ENCODE results near the gene LYPD5.
"Not testable (repeated sequence)": the region's sequence is repeated elsewhere in the genome, so short reads cannot be mapped to it uniquely, and the experiment has no call there.

The LYPD5 gene

GRCh38 chr19:43802216-43802951, at the start of gene LYPD5:
Gene LYPD5, minus strand, starts transcription at chr19:43802447. Its CDS starts 67 bp downstream, at chr19:43802380.
- DNase-seq = peak; percentile 38

- no peak for DNase-seq
Observed at GRCh38 chr19:43848821-43849220, 46.6 kb upstream of the LYPD5 start.

- no peak for DNase-seq
Observed at GRCh38 chr19:43847884-43848283, 45.6 kb upstream of the LYPD5 start.

- no peak for DNase-seq
Observed at GRCh38 chr19:43847246-43847645, 45.0 kb upstream of the LYPD5 start.

- no peak for DNase-seq
Observed at GRCh38 chr19:43842007-43842406, 39.8 kb upstream of the LYPD5 start.

GRCh38 chr19:43839139-43839538, 36.9 kb upstream of the LYPD5 start:
- no peak for DNase-seq

- peak; percentile 97 for DNase-seq
Observed at GRCh38 chr19:43826787-43827754, 24.8 kb upstream of the LYPD5 start, which contains the start of gene ZNF283. Gene ZNF283, plus strand, starts transcription at chr19:43827321. Its CDS starts 6,184 bp downstream, at chr19:43833505.

- not testable (repeated sequence) for DNase-seq
Observed at GRCh38 chr19:43824572-43824971, 22.3 kb upstream of the LYPD5 start.

GRCh38 chr19:43823856-43824255, 21.6 kb upstream of the LYPD5 start:
- DNase-seq = not testable (repeated sequence)

- DNase-seq = no peak
Observed at GRCh38 chr19:43820884-43821215, 18.6 kb upstream of the LYPD5 start.

GRCh38 chr19:43820098-43820883, 18.0 kb upstream of the LYPD5 start:
- DNase-seq = no peak

GRCh38 chr19:43818500-43818899, 16.3 kb upstream of the LYPD5 start:
- DNase-seq = no peak

- not testable (repeated sequence) for DNase-seq
Observed at GRCh38 chr19:43817454-43817853, 15.2 kb upstream of the LYPD5 start.

- DNase-seq = no peak
Observed at GRCh38 chr19:43814663-43815352, 12.6 kb upstream of the LYPD5 start.

GRCh38 chr19:43812688-43813087, 10.4 kb upstream of the LYPD5 start:
- no peak for DNase-seq

- DNase-seq = no peak
Observed at GRCh38 chr19:43812259-43812658, 10.0 kb upstream of the LYPD5 start.

- no peak for DNase-seq
Observed at GRCh38 chr19:43811837-43812236, 9.6 kb upstream of the LYPD5 start.

- no peak for DNase-seq
Observed at GRCh38 chr19:43809762-43810696, 7.8 kb upstream of the LYPD5 start.

- DNase-seq = no peak
Observed at GRCh38 chr19:43807651-43808050, 5.4 kb upstream of the LYPD5 start.

GRCh38 chr19:43806848-43807247, 4.6 kb upstream of the LYPD5 start:
- DNase-seq = no peak

GRCh38 chr19:43806401-43806800, 4.2 kb upstream of the LYPD5 start:
- not testable (repeated sequence) for DNase-seq
